ENCODE data around the gene DYNC2H1. TPM values are rescaled to one million over a fixed set of nuclear protein-coding genes. Genes with fewer than 3 reads are reported as not detected.

Gene DYNC2H1
- total RNA-seq, 1 experiment from 2014 or later, result 17.2 TPM

- TF ChIP-seq ATF3 (CRISPR knock-in tag; conservative IDR thresholded peaks at IDR 0.05), result no peak
- TF ChIP-seq TEAD1 (CRISPR knock-in tag; IDR thresholded peaks at IDR 0.05), result no peak; the same call in 1 of the 2 replicates
- no peak for TF ChIP-seq FOXP1 (CRISPR knock-in tag; IDR thresholded peaks at IDR 0.05; ENCODE audit: borderline replicate concordance)
- TF ChIP-seq NFYB (CRISPR knock-in tag; conservative IDR thresholded peaks at IDR 0.05; ENCODE audit: low read depth), result no peak
- no peak for TF ChIP-seq ZNF423 (CRISPR knock-in tag; IDR thresholded peaks at IDR 0.05)
- TF ChIP-seq MLX (CRISPR knock-in tag; IDR thresholded peaks at IDR 0.05), result no peak
- no peak for TF ChIP-seq SMAD3 (CRISPR knock-in tag; IDR thresholded peaks at IDR 0.05; ENCODE audit: borderline replicate concordance)
- TF ChIP-seq JUN (CRISPR knock-in tag; IDR thresholded peaks at IDR 0.05), result no peak
- no peak for TF ChIP-seq ZNF671 (CRISPR knock-in tag; IDR thresholded peaks at IDR 0.05)
- TF ChIP-seq ATF6 (CRISPR knock-in tag; IDR thresholded peaks at IDR 0.05), result no peak
- no peak for TF ChIP-seq CBFB (CRISPR knock-in tag; IDR thresholded peaks at IDR 0.05; ENCODE audit: low read depth)
- no peak for TF ChIP-seq TEAD4 (CRISPR knock-in tag; IDR thresholded peaks at IDR 0.05)
- TF ChIP-seq OVOL2 (CRISPR knock-in tag; IDR thresholded peaks at IDR 0.05; ENCODE audit: borderline replicate concordance), result no peak
- TF ChIP-seq FOXP4 (CRISPR knock-in tag; IDR thresholded peaks at IDR 0.05), result no peak
- TF ChIP-seq MYBL2 (CRISPR knock-in tag; IDR thresholded peaks at IDR 0.05), result 0 out of 2 replicates have a peak, but pooled peaks have one; percentile 31
- TF ChIP-seq HMGXB4 (CRISPR knock-in tag; IDR thresholded peaks at IDR 0.05), result peak; percentile 72
- TF ChIP-seq NFATC4 (CRISPR knock-in tag; IDR thresholded peaks at IDR 0.05), result no peak
- TF ChIP-seq E2F5 (CRISPR knock-in tag; IDR thresholded peaks at IDR 0.05), result 0 out of 2 replicates have a peak, but pooled peaks have one; percentile 26
- TF ChIP-seq GTF2I (CRISPR knock-in tag; conservative IDR thresholded peaks at IDR 0.05), result no peak
- TF ChIP-seq CREB1 (CRISPR knock-in tag; IDR thresholded peaks at IDR 0.05), result no peak
- TF ChIP-seq GABPB1 (CRISPR knock-in tag; IDR thresholded peaks at IDR 0.05), result peak; percentile 22; the same call in 1 of the 2 replicates
- TF ChIP-seq KAT7 (CRISPR knock-in tag; IDR thresholded peaks at IDR 0.05; ENCODE audit: borderline replicate concordance), result 0 out of 2 replicates have a peak, but pooled peaks have one; percentile 79
- peak; percentile 68 for TF ChIP-seq MAX (CRISPR knock-in tag; IDR thresholded peaks at IDR 0.05)
- no peak for TF ChIP-seq IRF2 (CRISPR knock-in tag; IDR thresholded peaks at IDR 0.05; ENCODE audit: borderline replicate concordance, low read depth)
- no peak for TF ChIP-seq ZNF416 (CRISPR knock-in tag; IDR thresholded peaks at IDR 0.05)
- no peak for TF ChIP-seq GRHL2 (CRISPR knock-in tag; IDR thresholded peaks at IDR 0.05; ENCODE audit: insufficient replicate concordance, severe bottlenecking)
- TF ChIP-seq ZNF219 (CRISPR knock-in tag; IDR thresholded peaks at IDR 0.05; ENCODE audit: borderline replicate concordance), result no peak
- no peak for TF ChIP-seq JAZF1 (CRISPR knock-in tag; IDR thresholded peaks at IDR 0.05)
- TF ChIP-seq ESRRA (CRISPR knock-in tag; IDR thresholded peaks at IDR 0.05; ENCODE audit: borderline replicate concordance), result no peak
- no peak for TF ChIP-seq ERG (CRISPR knock-in tag; IDR thresholded peaks at IDR 0.05)
Measured at GRCh38 chr11:103108933-103109817, at the start of gene DYNC2H1 (continued).

Data from WTC11 (cell line).